ENCODE data around the gene SPOCK1.

Gene SPOCK1

GRCh38 chr5:137355708-137356107 lies 143.4 kb downstream of the SPOCK1 start:
- no peak overlapping the region for H3K9ac ChIP-seq (ENCODE audit: low read depth in 1 of 2, low read length in 2 of 2)
- H3K36me3 ChIP-seq (ENCODE audit: control insufficient read depth in 2 of 2, insufficient read depth in 2 of 2, low read length in 2 of 2), result no peaks in the 10 kb centered on the region
- no peaks in the 10 kb centered on the region for H3K9me3 ChIP-seq (ENCODE audit: control insufficient read depth in 2 of 2, low read length in 2 of 2)
- H3K27me3 ChIP-seq (ENCODE audit: control insufficient read depth in 2 of 2, insufficient read depth in 2 of 2, low read length in 2 of 2), result no peaks in the 10 kb centered on the region
- H3K4me1 ChIP-seq (ENCODE audit: control insufficient read depth in 2 of 2, insufficient read depth in 2 of 2, low read length in 2 of 2), result no peaks in the 10 kb centered on the region
- no peak overlapping the region for H3K27ac ChIP-seq (ENCODE audit: low read depth in 2 of 2, low read length in 2 of 2)
- H3K4me3 ChIP-seq (ENCODE audit: low read length in 2 of 2), result no peak overlapping the region

- Histone ChIP-seq H3K9me3 (ENCODE audit: control insufficient read depth in 2 of 2, low read length in 2 of 2) (no peaks in the 10 kb centered on the region), H3K27ac (ENCODE audit: low read depth in 2 of 2, low read length in 2 of 2) (no peak overlapping the region), H3K36me3 (ENCODE audit: control insufficient read depth in 2 of 2, insufficient read depth in 2 of 2, low read length in 2 of 2) (no peaks in the 10 kb centered on the region), H3K27me3 (ENCODE audit: control insufficient read depth in 2 of 2, insufficient read depth in 2 of 2, low read length in 2 of 2) (no peaks in the 10 kb centered on the region), H3K9ac (ENCODE audit: low read depth in 1 of 2, low read length in 2 of 2) (no peak overlapping the region), H3K4me3 (ENCODE audit: low read length in 2 of 2) (no peak overlapping the region), H3K4me1 (ENCODE audit: control insufficient read depth in 2 of 2, insufficient read depth in 2 of 2, low read length in 2 of 2) (no peaks in the 10 kb centered on the region)
These were observed 147.0 kb downstream of the SPOCK1 start for GRCh38 chr5:137352095-137352494.

- Histone ChIP-seq H3K4me3 (ENCODE audit: low read length in 2 of 2) (no peak overlapping the region), H3K4me1 (ENCODE audit: control insufficient read depth in 2 of 2, insufficient read depth in 2 of 2, low read length in 2 of 2) (no peaks in the 10 kb centered on the region), H3K27ac (ENCODE audit: low read depth in 2 of 2, low read length in 2 of 2) (no peak overlapping the region), H3K27me3 (ENCODE audit: control insufficient read depth in 2 of 2, insufficient read depth in 2 of 2, low read length in 2 of 2) (no peaks in the 10 kb centered on the region), H3K9ac (ENCODE audit: low read depth in 1 of 2, low read length in 2 of 2) (no peak overlapping the region), H3K9me3 (ENCODE audit: control insufficient read depth in 2 of 2, low read length in 2 of 2) (no peaks in the 10 kb centered on the region), H3K36me3 (ENCODE audit: control insufficient read depth in 2 of 2, insufficient read depth in 2 of 2, low read length in 2 of 2) (no peaks in the 10 kb centered on the region)
These were observed 148.3 kb downstream of the SPOCK1 start for GRCh38 chr5:137350791-137351190.

GRCh38 chr5:137348759-137349158 lies 150.4 kb downstream of the SPOCK1 start:
- Histone ChIP-seq H3K27me3 (ENCODE audit: control insufficient read depth in 2 of 2, insufficient read depth in 2 of 2, low read length in 2 of 2) (no peaks in the 10 kb centered on the region), H3K9ac (ENCODE audit: low read depth in 1 of 2, low read length in 2 of 2) (no peak overlapping the region), H3K9me3 (ENCODE audit: control insufficient read depth in 2 of 2, low read length in 2 of 2) (no peaks in the 10 kb centered on the region), H3K36me3 (ENCODE audit: control insufficient read depth in 2 of 2, insufficient read depth in 2 of 2, low read length in 2 of 2) (no peaks in the 10 kb centered on the region), H3K4me3 (ENCODE audit: low read length in 2 of 2) (no peak overlapping the region), H3K27ac (ENCODE audit: low read depth in 2 of 2, low read length in 2 of 2) (no peak overlapping the region), H3K4me1 (ENCODE audit: control insufficient read depth in 2 of 2, insufficient read depth in 2 of 2, low read length in 2 of 2) (no peaks in the 10 kb centered on the region)

GRCh38 chr5:137347865-137348264 lies 151.3 kb downstream of the SPOCK1 start:
- no peaks in the 10 kb centered on the region for H3K9me3 ChIP-seq (ENCODE audit: control insufficient read depth in 2 of 2, low read length in 2 of 2)
- no peaks in the 10 kb centered on the region for H3K27me3 ChIP-seq (ENCODE audit: control insufficient read depth in 2 of 2, insufficient read depth in 2 of 2, low read length in 2 of 2)
- H3K27ac ChIP-seq (ENCODE audit: low read depth in 2 of 2, low read length in 2 of 2), result no peak overlapping the region
- no peak overlapping the region for H3K4me3 ChIP-seq (ENCODE audit: low read length in 2 of 2)
- no peak overlapping the region for H3K9ac ChIP-seq (ENCODE audit: low read depth in 1 of 2, low read length in 2 of 2)
- H3K36me3 ChIP-seq (ENCODE audit: control insufficient read depth in 2 of 2, insufficient read depth in 2 of 2, low read length in 2 of 2), result no peaks in the 10 kb centered on the region
- H3K4me1 ChIP-seq (ENCODE audit: control insufficient read depth in 2 of 2, insufficient read depth in 2 of 2, low read length in 2 of 2), result no peaks in the 10 kb centered on the region

GRCh38 chr5:137346281-137346680 lies 152.8 kb downstream of the SPOCK1 start:
- Histone ChIP-seq H3K9ac (ENCODE audit: low read depth in 1 of 2, low read length in 2 of 2) (no peak overlapping the region), H3K36me3 (ENCODE audit: control insufficient read depth in 2 of 2, insufficient read depth in 2 of 2, low read length in 2 of 2) (no peaks in the 10 kb centered on the region), H3K4me1 (ENCODE audit: control insufficient read depth in 2 of 2, insufficient read depth in 2 of 2, low read length in 2 of 2) (no peaks in the 10 kb centered on the region), H3K27ac (ENCODE audit: low read depth in 2 of 2, low read length in 2 of 2) (no peak overlapping the region), H3K9me3 (ENCODE audit: control insufficient read depth in 2 of 2, low read length in 2 of 2) (no peaks in the 10 kb centered on the region), H3K4me3 (ENCODE audit: low read length in 2 of 2) (no peak overlapping the region), H3K27me3 (ENCODE audit: control insufficient read depth in 2 of 2, insufficient read depth in 2 of 2, low read length in 2 of 2) (no peaks in the 10 kb centered on the region)

GRCh38 chr5:137345396-137345795 lies 153.7 kb downstream of the SPOCK1 start:
- no peak overlapping the region for H3K9ac ChIP-seq (ENCODE audit: low read depth in 1 of 2, low read length in 2 of 2)
- H3K4me1 ChIP-seq (ENCODE audit: control insufficient read depth in 2 of 2, insufficient read depth in 2 of 2, low read length in 2 of 2), result no peaks in the 10 kb centered on the region
- H3K36me3 ChIP-seq (ENCODE audit: control insufficient read depth in 2 of 2, insufficient read depth in 2 of 2, low read length in 2 of 2), result no peaks in the 10 kb centered on the region
- H3K4me3 ChIP-seq (ENCODE audit: low read length in 2 of 2), result no peak overlapping the region
- no peak overlapping the region for H3K27ac ChIP-seq (ENCODE audit: low read depth in 2 of 2, low read length in 2 of 2)
- no peaks in the 10 kb centered on the region for H3K9me3 ChIP-seq (ENCODE audit: control insufficient read depth in 2 of 2, low read length in 2 of 2)
- no peaks in the 10 kb centered on the region for H3K27me3 ChIP-seq (ENCODE audit: control insufficient read depth in 2 of 2, insufficient read depth in 2 of 2, low read length in 2 of 2)

- H3K27me3 ChIP-seq (ENCODE audit: control insufficient read depth in 2 of 2, insufficient read depth in 2 of 2, low read length in 2 of 2), result no peaks in the 10 kb centered on the region
- no peaks in the 10 kb centered on the region for H3K4me1 ChIP-seq (ENCODE audit: control insufficient read depth in 2 of 2, insufficient read depth in 2 of 2, low read length in 2 of 2)
- no peaks in the 10 kb centered on the region for H3K36me3 ChIP-seq (ENCODE audit: control insufficient read depth in 2 of 2, insufficient read depth in 2 of 2, low read length in 2 of 2)
- no peak overlapping the region for H3K9ac ChIP-seq (ENCODE audit: low read depth in 1 of 2, low read length in 2 of 2)
- no peaks in the 10 kb centered on the region for H3K9me3 ChIP-seq (ENCODE audit: control insufficient read depth in 2 of 2, low read length in 2 of 2)
- no peak overlapping the region for H3K4me3 ChIP-seq (ENCODE audit: low read length in 2 of 2)
- H3K27ac ChIP-seq (ENCODE audit: low read depth in 2 of 2, low read length in 2 of 2), result no peak overlapping the region
These were observed 154.3 kb downstream of the SPOCK1 start for GRCh38 chr5:137344723-137345322.

GRCh38 chr5:137344021-137344420 lies 155.1 kb downstream of the SPOCK1 start:
- H3K36me3 ChIP-seq (ENCODE audit: control insufficient read depth in 2 of 2, insufficient read depth in 2 of 2, low read length in 2 of 2), result no peaks in the 10 kb centered on the region
- H3K4me3 ChIP-seq (ENCODE audit: low read length in 2 of 2), result no peak overlapping the region
- no peaks in the 10 kb centered on the region for H3K4me1 ChIP-seq (ENCODE audit: control insufficient read depth in 2 of 2, insufficient read depth in 2 of 2, low read length in 2 of 2)
- no peak overlapping the region for H3K27ac ChIP-seq (ENCODE audit: low read depth in 2 of 2, low read length in 2 of 2)
- H3K9me3 ChIP-seq (ENCODE audit: control insufficient read depth in 2 of 2, low read length in 2 of 2), result no peaks in the 10 kb centered on the region
- no peak overlapping the region for H3K9ac ChIP-seq (ENCODE audit: low read depth in 1 of 2, low read length in 2 of 2)
- H3K27me3 ChIP-seq (ENCODE audit: control insufficient read depth in 2 of 2, insufficient read depth in 2 of 2, low read length in 2 of 2), result no peaks in the 10 kb centered on the region

GRCh38 chr5:137342764-137343163 lies 156.4 kb downstream of the SPOCK1 start:
- no peak overlapping the region for H3K27ac ChIP-seq (ENCODE audit: low read depth in 2 of 2, low read length in 2 of 2)
- H3K9ac ChIP-seq (ENCODE audit: low read depth in 1 of 2, low read length in 2 of 2), result no peak overlapping the region
- H3K27me3 ChIP-seq (ENCODE audit: control insufficient read depth in 2 of 2, insufficient read depth in 2 of 2, low read length in 2 of 2), result no peaks in the 10 kb centered on the region
- H3K4me1 ChIP-seq (ENCODE audit: control insufficient read depth in 2 of 2, insufficient read depth in 2 of 2, low read length in 2 of 2), result no peaks in the 10 kb centered on the region
- H3K4me3 ChIP-seq (ENCODE audit: low read length in 2 of 2), result no peak overlapping the region
- no peaks in the 10 kb centered on the region for H3K9me3 ChIP-seq (ENCODE audit: control insufficient read depth in 2 of 2, low read length in 2 of 2)
- H3K36me3 ChIP-seq (ENCODE audit: control insufficient read depth in 2 of 2, insufficient read depth in 2 of 2, low read length in 2 of 2), result no peaks in the 10 kb centered on the region

GRCh38 chr5:137341831-137342230 lies 157.3 kb downstream of the SPOCK1 start:
- Histone ChIP-seq H3K9ac (ENCODE audit: low read depth in 1 of 2, low read length in 2 of 2) (no peak overlapping the region), H3K4me1 (ENCODE audit: control insufficient read depth in 2 of 2, insufficient read depth in 2 of 2, low read length in 2 of 2) (no peaks in the 10 kb centered on the region), H3K4me3 (ENCODE audit: low read length in 2 of 2) (no peak overlapping the region), H3K9me3 (ENCODE audit: control insufficient read depth in 2 of 2, low read length in 2 of 2) (no peaks in the 10 kb centered on the region), H3K36me3 (ENCODE audit: control insufficient read depth in 2 of 2, insufficient read depth in 2 of 2, low read length in 2 of 2) (no peaks in the 10 kb centered on the region), H3K27me3 (ENCODE audit: control insufficient read depth in 2 of 2, insufficient read depth in 2 of 2, low read length in 2 of 2) (no peaks in the 10 kb centered on the region), H3K27ac (ENCODE audit: low read depth in 2 of 2, low read length in 2 of 2) (no peak overlapping the region)

Measured in mucosa of rectum (tissue), 2 donors.